AG04450 (cell line): ENCODE results near the gene HMHB1. TPM values are rescaled to one million over a fixed set of nuclear protein-coding genes. Genes with fewer than 3 reads are reported as not detected.

Experiments
- CTCF ChIA-PET: fragments of 300-600, 350-600 bp; formaldehyde crosslinking; extraction: SDS; loops from one replicate; lab custom pipeline; 2022; ENCODE audit warnings: antibody characterized with exemption, inconsistent platforms; lab: Charles Lee
- POLR2A ChIA-PET: fragments of 350-600 bp; formaldehyde crosslinking; extraction: SDS; loops from one replicate; lab custom pipeline; 2021; ENCODE audit warnings: antibody characterized with exemption, inconsistent platforms; lab: Yijun Ruan, JAX
- DNase-seq: peaks from one replicate; pipeline ENCODE4 v3.0.0-alpha.2; 2011; ENCODE audit warnings: low read depth, low spot score
- H3K27ac ChIP-seq: one replicate; pipeline ENCODE4 v1.5.1; 2012; ENCODE audit warnings: low read depth, low read length, control low read depth
- H3K27me3 ChIP-seq: one replicate; pipeline ENCODE4 v1.6.0; 2012; ENCODE audit warnings: low read length; ENCODE audit not compliant: control insufficient read depth, insufficient read depth
- H3K4me3 ChIP-seq: 2 replicates; pipeline ENCODE4 v1.5.1; 2011; ENCODE audit warnings: mild to moderate bottlenecking, low read depth, low read length, control low read depth
- H3K9me3 ChIP-seq: 2 replicates; pipeline ENCODE4 v1.5.1; 2012; ENCODE audit warnings: low read length; ENCODE audit not compliant: control insufficient read depth, insufficient read depth
- CTCF ChIP-seq: IDR thresholded peaks from 2 replicates; pipeline ENCODE4 v1.5.1; 2011; ENCODE audit warnings: low read depth, low read length, control low read depth, inconsistent platforms
- polyA plus RNA-seq: library from polyadenylated mRNA; depleted of rRNA; stranded (reverse); fragments of >200 nt; gene quantifications from 2 replicates; pipeline ENCODE4 v1.2.3, GENCODE V29; 2011

HMHB1 gene
- polyA plus RNA-seq, 1 experiment: not detected

- no peak for TF ChIP-seq CTCF
- ChIA-PET POLR2A (no interaction called here), CTCF (no interaction called here)
- H3K4me3 ChIP-seq: no peak overlapping the region
- DNase-seq: no peak
- no peaks in the 10 kb centered on the region for H3K9me3 ChIP-seq
- no peaks in the 10 kb centered on the region for H3K27me3 ChIP-seq
- no peak overlapping the region for H3K27ac ChIP-seq
These were observed 31.0 kb downstream of the HMHB1 start for GRCh38 chr5:143842920-143843319.

- no peak for DNase-seq
- Histone ChIP-seq H3K4me3 (no peak overlapping the region), H3K27ac (no peak overlapping the region), H3K27me3 (no peaks in the 10 kb centered on the region), H3K9me3 (no peaks in the 10 kb centered on the region)
- ChIA-PET POLR2A (no interaction called here), CTCF (interaction anchor here (0.7 kb wide), 1 partner anchor 299 kb away, joined by 3 read pairs; no protein-coding TSS in a partner anchor)
- TF ChIP-seq CTCF: no peak
These were observed 31.5 kb downstream of the HMHB1 start for GRCh38 chr5:143843461-143843860.

- Histone ChIP-seq H3K9me3 (peaks cover 8% of the 10 kb centered on the region; the same call in 1 of the 2 replicates), H3K27me3 (no peaks in the 10 kb centered on the region), H3K4me3 (no peak overlapping the region), H3K27ac (no peak overlapping the region)
- ChIA-PET CTCF (no interaction called here), POLR2A (no interaction called here)
- TF ChIP-seq CTCF: no peak
- DNase-seq: no peak
These were observed 38.2 kb downstream of the HMHB1 start for GRCh38 chr5:143850050-143850683.

- CTCF ChIA-PET: interaction anchor here (0.9 kb wide), 1 partner anchor 35 kb away, joined by 3 read pairs; no protein-coding TSS in a partner anchor
- POLR2A ChIA-PET: no interaction called here
- Histone ChIP-seq H3K27ac (no peak overlapping the region), H3K27me3 (no peaks in the 10 kb centered on the region), H3K9me3 (peaks cover 8% of the 10 kb centered on the region; the same call in 1 of the 2 replicates), H3K4me3 (no peak overlapping the region)
- no peak for TF ChIP-seq CTCF
- no peak for DNase-seq
These were observed 39.4 kb downstream of the HMHB1 start for GRCh38 chr5:143851383-143851782.

GRCh38 chr5:143860211-143860610 lies 48.2 kb downstream of the HMHB1 start:
- Histone ChIP-seq H3K9me3 (no peaks in the 10 kb centered on the region), H3K4me3 (no peak overlapping the region), H3K27me3 (no peaks in the 10 kb centered on the region), H3K27ac (no peak overlapping the region)
- ChIA-PET CTCF (no interaction called here), POLR2A (no interaction called here)
- no peak for TF ChIP-seq CTCF
- DNase-seq: no peak
